Liver (tissue), 9 donors: ENCODE measurements around the gene BRIP1. TPM values are rescaled to one million over a fixed set of nuclear protein-coding genes. Genes with fewer than 3 reads are reported as not detected.

Experiments used
- DNase-seq: peaks from one replicate; pipeline ENCODE4 v3.0.0-alpha.2; 2017; ENCODE audit warnings: low spot score
- H3K27ac ChIP-seq, 2 donors: one replicate each; pipeline ENCODE4 v1.7.0; 2013; ENCODE audit warnings: inconsistent platforms in 2 of 2, low read length in 2 of 2, control low read depth in 1 of 2, low read depth in 1 of 2, mild to moderate bottlenecking in 1 of 2
- H3K27me3 ChIP-seq, 4 donors: one replicate each; pipeline versions ENCODE4 v1.6.1 to v1.7.0; 2013; ENCODE audit warnings: low read length in 3 of 4, inconsistent platforms in 1 of 4, mild to moderate bottlenecking in 1 of 4, moderate library complexity in 1 of 4; ENCODE audit not compliant: control insufficient read depth in 4 of 4, insufficient read depth in 4 of 4
- H3K36me3 ChIP-seq, 4 donors: one replicate each; pipeline versions ENCODE4 v1.6.1 to v1.7.0; 2013; ENCODE audit warnings: low read length in 3 of 4, mild to moderate bottlenecking in 3 of 4, low read depth in 1 of 4, moderate library complexity in 1 of 4; ENCODE audit not compliant: control insufficient read depth in 4 of 4, insufficient read depth in 3 of 4
- H3K4me1 ChIP-seq, 4 donors: one replicate each; pipeline versions ENCODE4 v1.6.1 to v1.7.0; 2013; ENCODE audit warnings: low read length in 3 of 4, mild to moderate bottlenecking in 3 of 4, moderate library complexity in 1 of 4; ENCODE audit not compliant: control insufficient read depth in 4 of 4, insufficient read depth in 4 of 4
- H3K4me3 ChIP-seq, 3 donors: one replicate each; pipeline versions ENCODE4 v1.6.1 to v1.7.0; 2013; ENCODE audit warnings: low read length in 3 of 3, control low read depth in 1 of 3, low read depth in 1 of 3, mild to moderate bottlenecking in 1 of 3
- H3K9ac ChIP-seq, 2 donors: one replicate each; pipeline ENCODE4 v1.7.0; 2013; ENCODE audit warnings: low read length in 2 of 2, mild to moderate bottlenecking in 2 of 2, moderate library complexity in 2 of 2, control low read depth in 1 of 2, low read depth in 1 of 2
- H3K9me3 ChIP-seq, 4 donors: one replicate each; pipeline versions ENCODE4 v1.6.1 to v1.7.0; 2013; ENCODE audit warnings: low read length in 3 of 4; ENCODE audit not compliant: control insufficient read depth in 4 of 4
- CTCF ChIP-seq: fragments of 150-350 bp; IDR thresholded peaks from 2 replicates; pipeline ENCODE4 v1.5.1; 2017; ENCODE audit warnings: improper control_type of control experiment, low read depth, low read length; ENCODE audit not compliant: missing input control
- EGR1 ChIP-seq, 2 donors: IDR thresholded peaks; 2 replicates each; pipeline ENCODE4 v1.6.1; 2016 to 2018; ENCODE audit warnings: antibody characterized with exemption in 2 of 2, low read depth in 2 of 2
- FOXA1 ChIP-seq: IDR thresholded peaks from 2 replicates; pipeline ENCODE4 v1.6.1; 2016; ENCODE audit warnings: antibody characterized with exemption
- FOXA2 ChIP-seq: IDR thresholded peaks from 2 replicates; pipeline ENCODE4 v1.6.1; 2016; ENCODE audit warnings: antibody characterized with exemption
- GABPA ChIP-seq, 2 donors: IDR thresholded peaks in 1 of 2; conservative IDR thresholded peaks in 1 of 2; 2 replicates each; pipeline ENCODE4 v1.6.1; 2016; ENCODE audit warnings: antibody characterized with exemption in 2 of 2, mild to moderate bottlenecking in 1 of 2, moderate library complexity in 1 of 2
- HNF4A ChIP-seq, 2 donors: conservative IDR thresholded peaks; 2 replicates each; pipeline ENCODE4 v1.6.1; 2016; ENCODE audit warnings: antibody characterized with exemption in 2 of 2, mild to moderate bottlenecking in 2 of 2
- HNF4G ChIP-seq: IDR thresholded peaks from 2 replicates; pipeline ENCODE4 v1.6.1; 2016; ENCODE audit warnings: antibody characterized with exemption
- JUND ChIP-seq, 2 donors: IDR thresholded peaks; 2 replicates each; pipeline ENCODE4 v1.6.1; 2016; ENCODE audit warnings: antibody characterized with exemption in 2 of 2
- MAX ChIP-seq: IDR thresholded peaks from 2 replicates; pipeline ENCODE4 v1.6.1; 2016; ENCODE audit warnings: antibody characterized with exemption
- NR2F2 ChIP-seq: IDR thresholded peaks from 2 replicates; pipeline ENCODE4 v1.6.1; 2016; ENCODE audit warnings: antibody characterized with exemption
- RAD21 ChIP-seq, 2 donors: IDR thresholded peaks; 2 replicates each; pipeline ENCODE4 v1.6.1; 2016; ENCODE audit warnings: antibody characterized with exemption in 2 of 2, mild to moderate bottlenecking in 2 of 2
- REST ChIP-seq: IDR thresholded peaks from 2 replicates; pipeline ENCODE4 v1.6.1; 2016; ENCODE audit warnings: antibody characterized with exemption, mild to moderate bottlenecking
- RXRA ChIP-seq, 2 donors: IDR thresholded peaks; 2 replicates each; pipeline ENCODE4 v1.6.1; 2017 to 2018; ENCODE audit warnings: antibody characterized with exemption in 2 of 2, mild to moderate bottlenecking in 1 of 2
- SP1 ChIP-seq: IDR thresholded peaks from 2 replicates; pipeline ENCODE4 v1.6.1; 2018; ENCODE audit warnings: antibody characterized with exemption, mild to moderate bottlenecking
- TAF1 ChIP-seq: conservative IDR thresholded peaks from 2 replicates; pipeline ENCODE4 v1.6.1; 2016; ENCODE audit warnings: antibody characterized with exemption, mild to moderate bottlenecking
- YY1 ChIP-seq: IDR thresholded peaks from 2 replicates; pipeline ENCODE4 v1.6.1; 2016; ENCODE audit warnings: antibody characterized with exemption, mild to moderate bottlenecking
- ZBTB33 ChIP-seq: IDR thresholded peaks from 2 replicates; pipeline ENCODE4 v1.6.1; 2016; ENCODE audit warnings: antibody characterized with exemption
- WGBS: extraction: QIAGEN DNeasy Blood & Tissue Kit; methylation state at CpG from one replicate; pipeline ENCODE4 v1.1.7; 2013; 5-methylcytosine and 5-hydroxymethylcytosine counted together
- polyA plus RNA-seq, 2 donors: library from polyadenylated mRNA; stranded (reverse) in 1 of 2; unstranded in 1 of 2; fragments of 200-250 nt in 1 of 2; fragments of >200 nt in 1 of 2; fragmentation: Nextera tagmentation in 1 of 2; extraction: Ambion mirVana in 1 of 2; gene quantifications; one replicate each; pipeline versions ENCODE4 v1.2.1 to v1.2.3, GENCODE V29; 2013 to 2015
- total RNA-seq, 2 donors: library from RNA; depleted of rRNA; stranded (reverse); fragments of >200 nt; gene quantifications; one replicate each; pipeline ENCODE4 v1.2.3, GENCODE V29; 2014
- TF ChIP-seq, protein P1 (sequence below): IDR thresholded peaks from 2 replicates; pipeline ENCODE4 v1.6.1; 2016; ENCODE audit warnings: antibody characterized with exemption
- donor health status: healthy.
- donor health status: healthy.
- donor health status: healthy.
- donor health status: healthy.
- donor health status: healthy.

Gene BRIP1
- total and polyA plus RNA-seq, 4 donors = 0.24 to 10.3 (median 0.90) TPM

- no peak for TF ChIP-seq ZBTB33
Observed at GRCh38 chr17:61716225-61716829, 147.0 kb downstream of the BRIP1 start (continued).

DNA sequence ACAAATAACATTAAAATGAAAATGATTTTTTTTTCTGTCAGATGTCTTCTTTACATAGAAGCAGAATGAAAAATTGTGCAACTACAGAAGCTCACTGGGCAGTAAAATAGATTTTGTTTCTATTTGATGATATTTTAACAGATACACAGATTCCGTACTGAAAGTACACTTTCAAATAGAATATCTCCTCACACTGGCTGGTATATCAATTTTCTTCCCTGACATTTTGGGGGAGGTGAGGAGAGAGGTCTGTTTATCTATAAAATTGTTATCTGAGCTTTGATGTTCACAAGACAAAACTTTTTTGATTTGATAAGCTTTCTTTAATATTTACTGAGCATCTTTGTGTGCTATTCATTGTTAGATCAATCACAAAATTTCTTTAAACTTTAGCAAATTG is 148.0 kb downstream of the BRIP1 start:
- Histone ChIP-seq H3K9me3 (no peaks in the 10 kb centered on the region), H3K9ac (no peak overlapping the region), H3K27ac (no peak overlapping the region), H3K27me3 (no peaks in the 10 kb centered on the region), H3K4me1 (no peaks in the 10 kb centered on the region), H3K36me3 (no peaks in the 10 kb centered on the region), H3K4me3 (no peak overlapping the region)
- no peak for TF ChIP-seq REST
- no peak for TF ChIP-seq RAD21 (IDR thresholded peaks at IDR 0.05)
- no peak for TF ChIP-seq SP1
- no peak for TF ChIP-seq FOXA2
- no peak for TF ChIP-seq FOXA1
- TF ChIP-seq JUND (IDR thresholded peaks at IDR 0.05) = no peak
- TF ChIP-seq YY1 = no peak
- TF ChIP-seq, protein P1, sequence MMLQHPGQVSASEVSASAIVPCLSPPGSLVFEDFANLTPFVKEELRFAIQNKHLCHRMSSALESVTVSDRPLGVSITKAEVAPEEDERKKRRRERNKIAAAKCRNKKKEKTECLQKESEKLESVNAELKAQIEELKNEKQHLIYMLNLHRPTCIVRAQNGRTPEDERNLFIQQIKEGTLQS = no peak
- TF ChIP-seq HNF4G = no peak
- TF ChIP-seq MAX = no peak
- TF ChIP-seq CTCF = no peak
- no peak for TF ChIP-seq RXRA (IDR thresholded peaks at IDR 0.05)
- no peak for TF ChIP-seq NR2F2
- TF ChIP-seq GABPA (IDR thresholded peaks at IDR 0.05 in 1 of 2, conservative IDR thresholded peaks at IDR 0.05 in 1 of 2) = no peak
- TF ChIP-seq TAF1 = no peak
- no peak for TF ChIP-seq HNF4A (conservative IDR thresholded peaks at IDR 0.05)
- no peak for TF ChIP-seq EGR1 (IDR thresholded peaks at IDR 0.05; ENCODE audit: low read depth in 2 of 2)
- no peak for TF ChIP-seq ZBTB33
- WGBS = 96% methylated on average over 1 of the region's 1 CpG
- no peak for DNase-seq
